Right lobe of liver (tissue), 6 donors: ENCODE measurements around the gene ATPAF1. TPM values are rescaled to one million over a fixed set of nuclear protein-coding genes. Genes with fewer than 3 reads are reported as not detected.
A peak's percentile ranks its signal among the peaks of the same experiment; 100 is the strongest.

Source experiments
- ATAC-seq, 4 donors: fragments of 200-7000 bp; cut with Tn5 transposase; one replicate each; pipeline ENCODE4 v1.9.1; 2020; ENCODE audit warnings: mild to moderate bottlenecking in 4 of 4, moderate library complexity in 4 of 4
- DNase-seq, 3 donors: peaks; one replicate each; pipeline ENCODE4 v3.0.0-alpha.2; 2020
- H3K27ac ChIP-seq, 3 donors: fragments of 200-600 bp; one replicate each; pipeline ENCODE4 v1.8.0; 2022
- H3K27me3 ChIP-seq, 2 donors: fragments of 200-600 bp; one replicate each; pipeline ENCODE4 v1.8.0; 2022
- H3K36me3 ChIP-seq, 4 donors: fragments of 200-600 bp; sonication (generic) in 1 of 4; one replicate each; pipeline versions ENCODE4 v1.5.1 to v1.8.0; 2017 to 2022; ENCODE audit warnings: control low read depth in 1 of 4
- H3K4me1 ChIP-seq, 4 donors: fragments of 200-600 bp; sonication (generic) in 1 of 4; one replicate each; pipeline versions ENCODE4 v1.5.1 to v1.8.0; 2017 to 2022; ENCODE audit warnings: control low read depth in 1 of 4
- H3K4me3 ChIP-seq, 3 donors: fragments of 200-600 bp; one replicate each; pipeline ENCODE4 v1.8.0; 2022
- H3K9me3 ChIP-seq, 4 donors: fragments of 200-600 bp; sonication (generic) in 1 of 4; one replicate each; pipeline versions ENCODE4 v1.5.1 to v1.8.0; 2017 to 2022; ENCODE audit warnings: control low read depth in 1 of 4
- POLR2A ChIP-seq: fragments of 450-650 bp; IDR thresholded peaks from one replicate; pipeline ENCODE4 v1.6.1; 2017; ENCODE audit warnings: antibody characterized with exemption, mild to moderate bottlenecking
- WGBS: methylation state at CpG from one replicate; pipeline ENCODE4 v1.1.6; 2018; ENCODE audit warnings: low coverage, low lambda C conversion rate; ENCODE audit not compliant: insufficient coverage; ENCODE audit errors: missing lambda C conversion rate; 5-methylcytosine and 5-hydroxymethylcytosine counted together
- intact Hi-C, 2 donors: fragments of 100-400 bp; cut with DNase I; formaldehyde crosslinking; loops; one replicate each; pipeline versions ENCODE4 v1.11.2 to v1.14.1; 2022
- total RNA-seq, 6 experiments: library from RNA; depleted of rRNA in 2 of 6; stranded (reverse); fragments of >200 nt in 2 of 6; fragmentation: NEBNext Ultra II Directional in 3 of 6; extraction: Animal tissue kit (Norgen Biotek cat#: 25700) in 3 of 6; gene quantifications; one replicate each; pipeline versions ENCODE4 v1.1.0 to v1.2.4, GENCODE V29; 2016 to 2023
- TF ChIP-seq, protein P1 (sequence below), 4 donors: fragments of 200-600 bp in 3 of 4; fragments of 450-650 bp in 1 of 4; IDR thresholded peaks; one replicate each; pipeline versions ENCODE4 v1.5.1 to v1.8.0; 2016 to 2022; ENCODE audit warnings: antibody characterized with exemption in 4 of 4, mild to moderate bottlenecking in 2 of 4
- donor health status: DM: no; HTN: yes; CAD: no.
- donor health status: DM: no; HTN: no; CAD: no.
- donor health status: DM: no; HTN: no; CAD: no.
- donor health status: DM: no; HTN: yes; CAD: no.
- donor health status: DM: no; HTN: yes; CAD: no.

ATPAF1 gene
- total RNA-seq, 6 experiments from 2014 or later: 34.9 to 57.1 (median 42.1) TPM

DNA sequence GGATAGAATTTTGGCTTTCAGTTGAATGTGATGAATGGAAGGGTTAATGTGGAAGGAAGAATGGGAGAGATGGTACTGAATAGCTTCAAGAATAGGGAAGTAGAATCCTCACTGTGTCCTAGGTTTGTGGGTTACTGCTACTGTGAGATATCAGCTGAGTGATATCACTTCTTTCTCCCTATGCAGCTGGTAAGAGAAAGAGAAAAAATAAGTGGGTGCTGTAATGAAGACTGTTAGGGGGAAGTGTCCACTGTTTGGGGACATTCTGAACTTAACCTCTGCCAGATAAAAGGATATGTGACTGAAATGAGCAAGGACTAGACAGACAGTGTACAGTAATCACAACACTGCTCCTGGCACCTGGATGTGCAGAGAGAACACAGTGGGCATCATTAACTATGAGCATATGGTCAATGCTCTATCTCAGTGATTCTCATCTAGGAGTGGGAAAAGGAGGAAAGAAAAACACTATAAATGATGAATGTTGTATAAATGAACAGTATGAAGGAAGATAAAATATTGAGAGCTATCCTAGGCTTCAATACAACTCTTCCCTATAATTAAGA is 26.0 kb downstream of the ATPAF1 start:
- ATAC-seq (no peak), DNase-seq (no peak)
- H3K27me3 ChIP-seq: no peaks in the 10 kb centered on the region
- H3K9me3 ChIP-seq: no peaks in the 10 kb centered on the region
- no peak overlapping the region for H3K4me3 ChIP-seq
- H3K27ac ChIP-seq: no peak overlapping the region
- no peak for TF ChIP-seq POLR2A
- TF ChIP-seq, protein P1, sequence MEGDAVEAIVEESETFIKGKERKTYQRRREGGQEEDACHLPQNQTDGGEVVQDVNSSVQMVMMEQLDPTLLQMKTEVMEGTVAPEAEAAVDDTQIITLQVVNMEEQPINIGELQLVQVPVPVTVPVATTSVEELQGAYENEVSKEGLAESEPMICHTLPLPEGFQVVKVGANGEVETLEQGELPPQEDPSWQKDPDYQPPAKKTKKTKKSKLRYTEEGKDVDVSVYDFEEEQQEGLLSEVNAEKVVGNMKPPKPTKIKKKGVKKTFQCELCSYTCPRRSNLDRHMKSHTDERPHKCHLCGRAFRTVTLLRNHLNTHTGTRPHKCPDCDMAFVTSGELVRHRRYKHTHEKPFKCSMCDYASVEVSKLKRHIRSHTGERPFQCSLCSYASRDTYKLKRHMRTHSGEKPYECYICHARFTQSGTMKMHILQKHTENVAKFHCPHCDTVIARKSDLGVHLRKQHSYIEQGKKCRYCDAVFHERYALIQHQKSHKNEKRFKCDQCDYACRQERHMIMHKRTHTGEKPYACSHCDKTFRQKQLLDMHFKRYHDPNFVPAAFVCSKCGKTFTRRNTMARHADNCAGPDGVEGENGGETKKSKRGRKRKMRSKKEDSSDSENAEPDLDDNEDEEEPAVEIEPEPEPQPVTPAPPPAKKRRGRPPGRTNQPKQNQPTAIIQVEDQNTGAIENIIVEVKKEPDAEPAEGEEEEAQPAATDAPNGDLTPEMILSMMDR (IDR thresholded peaks at IDR 0.05): no peak
- H3K4me1 ChIP-seq: peaks cover 0 to 6% (median 0%) of the 10 kb centered on the region in 4 donors
- peaks cover 0 to 3% (median 0%) of the 10 kb centered on the region in 4 donors for H3K36me3 ChIP-seq
- intact Hi-C loops: no loop called here

DNA sequence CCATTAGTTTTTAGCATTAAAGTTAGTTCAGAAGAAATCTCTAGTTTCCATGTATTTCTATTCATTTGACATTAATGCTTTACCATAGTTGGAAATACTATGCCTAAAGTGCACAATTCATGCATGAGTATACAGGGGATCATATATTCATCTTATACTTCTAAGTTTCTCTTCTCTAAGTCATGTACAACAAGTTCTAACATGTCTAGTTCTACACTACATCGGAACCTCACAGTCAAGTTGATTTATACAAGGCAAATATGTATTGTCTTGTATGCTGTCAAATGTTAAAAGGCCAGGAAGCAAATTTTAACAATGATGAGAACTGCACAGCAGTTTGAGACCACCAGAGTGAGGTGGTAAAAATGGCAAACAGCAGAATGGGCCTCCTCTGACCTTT is 28.6 kb downstream of the ATPAF1 start:
- TF ChIP-seq, protein P1 (IDR thresholded peaks at IDR 0.05): no peak
- TF ChIP-seq POLR2A: no peak
- Histone ChIP-seq H3K9me3 (no peaks in the 10 kb centered on the region), H3K27me3 (no peaks in the 10 kb centered on the region), H3K4me3 (no peak overlapping the region), H3K36me3 (peaks cover 0 to 18% (median 11%) of the 10 kb centered on the region in 4 donors), H3K27ac (no peak overlapping the region), H3K4me1 (peaks cover 0 to 6% (median 0%) of the 10 kb centered on the region in 4 donors)
- WGBS: 67% methylated on average over 1 of the region's 1 CpG
- no peak for DNase-seq
- intact Hi-C loops: no loop called here
- no peak for ATAC-seq

GRCh38 chr1:46638921-46639320 is 29.2 kb downstream of the ATPAF1 start:
- Histone ChIP-seq H3K4me1 (peaks cover 0 to 6% (median 0%) of the 10 kb centered on the region in 4 donors), H3K36me3 (peaks cover 0 to 20% (median 13%) of the 10 kb centered on the region in 4 donors), H3K27me3 (no peaks in the 10 kb centered on the region), H3K27ac (no peak overlapping the region), H3K4me3 (no peak overlapping the region), H3K9me3 (no peaks in the 10 kb centered on the region)
- intact Hi-C loops: no loop called here
- no peak for DNase-seq
- no peak for TF ChIP-seq POLR2A
- TF ChIP-seq, protein P1 (IDR thresholded peaks at IDR 0.05): no peak
- peak in 2 of 4 donors; percentile 28 to 36 for ATAC-seq

- no peaks in the 10 kb centered on the region for H3K27me3 ChIP-seq
- DNase-seq: no peak
- H3K36me3 ChIP-seq: peaks cover 0 to 20% (median 17%) of the 10 kb centered on the region in 4 donors
- no peaks in the 10 kb centered on the region for H3K9me3 ChIP-seq
- intact Hi-C loops: no loop called here
- no peak for TF ChIP-seq POLR2A
- TF ChIP-seq, protein P1 (IDR thresholded peaks at IDR 0.05): no peak
- no peak overlapping the region for H3K4me3 ChIP-seq
- H3K4me1 ChIP-seq: no peaks in the 10 kb centered on the region
- 39% methylated on average over 2 of the region's 2 CpGs for WGBS
- no peak for ATAC-seq
- H3K27ac ChIP-seq: no peak overlapping the region
These were observed 30.6 kb downstream of the ATPAF1 start for GRCh38 chr1:46637444-46638083.
